Activated CD8-positive, alpha-beta memory T cell treated with anti-CD3 and anti-CD28 coated beads for 48 hours (primary cell): ENCODE measurements around the gene FAM53B.

ENCODE experiments used
- DNase-seq, 3 experiments: peaks; one replicate each; pipeline ENCODE4 v3.0.0-alpha.2; 2020; ENCODE audit warnings: low read depth in 2 of 3, low spot score in 2 of 3

The FAM53B gene

DNA sequence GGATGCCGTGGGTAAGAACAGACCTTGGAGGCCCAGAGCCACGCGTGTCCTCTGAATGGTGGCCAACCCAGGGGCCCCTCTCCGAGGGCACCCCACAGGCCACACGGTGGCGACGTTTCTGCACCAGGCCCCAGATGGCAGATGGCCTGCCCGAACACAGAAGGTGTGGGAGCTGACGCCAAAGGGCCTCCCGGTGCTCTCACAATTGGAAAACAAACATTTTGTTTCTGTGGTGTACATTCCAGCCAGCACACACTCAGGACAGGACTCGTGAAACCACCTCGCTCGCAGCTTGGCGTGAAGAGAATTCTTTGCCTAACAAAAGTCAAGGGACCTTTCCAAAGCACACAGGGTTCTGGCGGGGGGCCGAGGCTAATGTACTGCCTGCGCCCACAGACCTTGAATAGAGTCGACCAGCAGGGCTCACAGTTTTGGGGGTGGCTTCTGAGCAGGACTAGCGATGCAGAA lies 112.1 kb downstream of the FAM53B start:
- no peak for DNase-seq

DNA sequence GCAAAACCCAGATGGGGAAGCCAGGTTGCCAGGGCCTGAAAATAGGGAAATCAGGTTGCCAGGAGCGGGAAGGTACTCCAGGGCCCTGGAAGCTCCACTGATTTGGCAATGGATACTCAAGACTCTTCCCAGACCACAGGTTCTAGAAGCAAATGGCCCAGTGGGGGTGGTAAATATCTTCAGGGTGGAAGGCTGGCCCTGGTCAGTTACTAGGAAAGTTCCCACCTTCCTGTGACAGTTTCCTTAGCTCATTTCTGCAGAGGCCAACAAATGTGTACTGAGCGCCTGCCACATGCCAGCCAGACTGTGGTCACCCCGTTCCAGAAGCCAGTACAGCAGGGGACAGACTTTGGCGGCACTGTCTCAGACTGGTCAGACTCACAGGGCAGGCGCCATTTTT lies 113.6 kb downstream of the FAM53B start:
- DNase-seq = no peak

DNA sequence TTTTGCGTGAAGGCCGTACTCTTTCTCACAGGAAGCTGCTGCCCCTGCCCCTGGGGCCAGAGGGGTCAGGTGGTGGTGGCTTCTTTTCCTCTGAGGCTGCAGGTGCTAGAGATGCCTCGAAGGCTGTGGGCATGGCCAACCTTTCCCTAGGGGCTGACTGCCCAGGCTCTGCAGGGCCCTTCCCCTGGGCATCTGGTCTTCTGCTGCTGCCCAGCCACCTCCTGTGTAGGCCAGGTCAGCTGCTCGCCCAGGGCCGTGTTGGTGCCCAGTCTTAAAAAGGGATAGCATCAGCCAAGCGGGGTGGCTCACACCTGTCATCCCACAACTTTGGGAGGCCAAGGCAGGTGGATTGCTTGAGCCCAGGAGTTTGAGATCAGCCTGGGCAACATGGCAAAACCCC lies 114.3 kb downstream of the FAM53B start:
- DNase-seq = no peak

DNA sequence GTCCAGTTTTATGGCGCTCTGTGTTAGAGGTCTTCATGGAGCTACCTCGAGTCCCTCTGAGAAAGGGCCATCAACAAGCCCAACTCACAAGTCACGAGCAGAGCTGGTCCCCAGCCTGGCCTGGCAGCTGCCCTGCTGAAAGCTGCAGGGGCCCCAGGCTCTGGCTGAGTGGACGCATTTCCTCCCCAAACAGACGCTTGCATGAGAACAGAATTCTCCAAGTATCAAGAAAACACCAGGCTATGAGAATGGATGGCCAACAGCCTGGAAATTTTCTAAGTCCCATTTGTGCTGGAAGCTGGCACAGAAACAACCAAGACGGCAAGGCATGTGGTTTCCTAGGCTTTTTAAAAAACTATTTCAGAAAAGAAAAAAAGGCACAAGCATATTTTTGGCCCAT lies 114.8 kb downstream of the FAM53B start:
- DNase-seq = no peak

DNA sequence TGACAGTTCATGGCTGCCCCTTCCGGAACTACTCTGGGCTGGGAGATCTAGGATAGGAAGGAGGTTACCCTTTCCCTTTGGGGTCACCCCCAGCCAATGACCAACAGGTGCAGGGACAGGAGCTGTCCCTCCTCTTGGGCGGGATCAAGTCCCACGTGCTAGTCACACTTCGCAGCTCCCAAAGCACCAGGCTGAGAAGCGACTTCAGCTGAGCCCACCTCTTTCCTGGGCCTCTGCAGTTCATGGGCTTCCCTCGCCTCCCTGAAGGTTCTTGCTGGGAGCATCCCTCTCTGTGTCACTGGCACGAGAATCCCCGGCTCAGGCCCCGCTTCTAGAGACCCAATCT lies 115.5 kb downstream of the FAM53B start:
- no peak for DNase-seq

DNA sequence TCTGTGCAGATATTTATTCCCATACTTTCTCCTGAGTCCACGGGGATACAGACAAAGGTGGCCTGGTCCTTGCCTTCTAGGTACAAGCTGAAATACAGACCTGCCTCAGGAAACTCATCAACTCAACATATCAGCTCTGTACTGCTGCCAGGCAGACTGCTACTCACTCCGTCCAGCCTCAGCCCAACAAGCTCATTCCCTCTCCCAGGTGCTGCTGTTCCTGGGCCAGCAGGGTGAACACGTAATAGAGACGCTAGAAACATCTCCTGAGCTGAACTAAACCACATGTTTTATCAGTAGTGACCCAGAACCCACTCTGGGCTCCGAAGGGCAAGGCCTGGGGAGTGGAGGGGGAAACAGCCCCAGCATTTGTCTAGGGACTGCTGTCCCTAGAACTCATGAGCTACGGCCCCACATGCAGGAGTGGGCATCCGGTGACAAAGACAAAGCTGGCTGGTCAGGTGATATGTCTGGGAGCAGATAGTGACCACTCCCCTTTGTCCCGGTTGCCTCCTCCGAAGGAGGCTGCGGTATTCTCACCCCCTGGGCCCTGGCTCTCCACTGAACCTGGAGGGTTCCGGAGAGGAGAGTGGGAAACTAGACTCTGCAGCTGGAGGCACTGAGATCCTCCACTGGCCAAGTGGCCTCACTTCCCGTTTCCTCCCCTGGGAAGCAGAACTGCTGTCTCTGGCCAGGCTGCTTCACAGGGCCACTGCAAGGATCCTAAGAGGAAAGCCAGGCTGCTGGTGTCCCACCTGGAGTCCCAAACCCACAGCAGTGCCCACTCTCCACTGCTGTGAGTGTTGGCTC lies 116.1 kb downstream of the FAM53B start:
- no peak for DNase-seq

DNA sequence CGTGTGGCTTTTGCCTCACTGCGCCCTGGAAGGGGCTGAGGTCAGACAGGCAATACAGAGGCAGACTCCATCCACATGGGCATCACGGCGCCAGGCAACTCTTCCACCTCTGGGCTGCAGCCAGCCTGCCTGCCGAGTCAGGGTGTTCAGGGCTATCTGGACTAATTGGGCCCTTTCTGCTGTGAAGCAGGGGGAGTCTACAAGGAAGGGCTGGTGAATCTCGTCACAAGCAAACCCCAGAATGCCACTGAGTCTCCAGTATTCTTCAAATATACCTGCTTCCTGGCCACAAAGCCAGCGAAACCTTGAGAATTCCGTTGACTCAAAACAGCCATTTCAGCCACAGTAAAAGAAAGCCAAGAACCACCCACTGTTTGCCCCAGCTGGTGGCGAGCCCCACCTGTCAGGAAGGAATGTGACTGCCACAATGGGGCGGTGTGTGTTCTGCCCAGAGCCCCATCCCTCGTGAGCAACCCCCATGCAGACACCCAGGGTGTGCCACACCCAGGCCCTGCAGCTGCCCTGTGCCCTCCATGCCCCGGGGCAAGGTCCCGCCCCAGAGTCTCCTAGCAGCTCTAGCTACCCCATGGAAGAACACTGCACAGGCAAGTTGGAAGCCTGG lies 117.3 kb downstream of the FAM53B start:
- DNase-seq = peak in 1 of 3 experiments; percentile 34

DNA sequence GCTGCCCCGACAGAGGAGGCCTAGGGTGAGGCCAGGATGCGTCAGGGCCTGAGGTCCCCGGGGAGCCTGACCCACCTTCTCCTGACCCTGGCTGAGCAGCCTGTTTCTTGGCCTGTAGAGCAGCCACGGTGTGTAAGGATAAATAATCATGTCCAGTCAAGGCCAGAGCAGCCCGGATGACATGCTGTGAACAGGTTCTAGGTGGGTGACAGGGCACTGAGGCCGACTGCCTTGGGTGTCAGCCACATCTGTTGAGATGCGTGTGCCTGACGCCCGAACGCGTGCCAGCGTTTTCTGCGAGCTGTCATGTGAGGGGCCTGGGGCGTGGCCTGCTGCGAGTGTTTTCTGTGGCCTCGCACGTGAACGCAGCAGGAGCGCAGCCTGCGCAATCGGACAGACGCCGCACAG lies 118.3 kb downstream of the FAM53B start:
- no peak for DNase-seq

DNA sequence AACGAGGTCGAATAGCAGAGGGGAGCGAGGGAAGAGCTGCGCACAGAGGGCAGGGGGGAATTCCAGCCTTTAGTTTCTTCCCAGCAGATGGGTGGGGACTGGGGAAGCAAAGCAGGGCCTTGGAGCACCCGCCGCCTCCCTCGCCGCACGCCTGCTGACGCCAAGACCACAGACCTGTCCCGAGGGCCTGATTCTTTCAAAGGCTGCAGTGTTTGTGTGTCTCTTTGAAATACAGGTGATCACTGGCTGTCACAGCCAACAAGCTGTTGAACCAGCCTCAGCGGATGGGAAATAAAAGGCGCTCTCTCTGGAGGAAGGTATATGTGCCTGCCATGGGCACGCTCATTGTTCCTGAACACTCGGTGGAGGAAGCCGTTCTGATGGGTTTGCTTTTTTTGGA lies 119.3 kb downstream of the FAM53B start:
- no peak for DNase-seq

DNA sequence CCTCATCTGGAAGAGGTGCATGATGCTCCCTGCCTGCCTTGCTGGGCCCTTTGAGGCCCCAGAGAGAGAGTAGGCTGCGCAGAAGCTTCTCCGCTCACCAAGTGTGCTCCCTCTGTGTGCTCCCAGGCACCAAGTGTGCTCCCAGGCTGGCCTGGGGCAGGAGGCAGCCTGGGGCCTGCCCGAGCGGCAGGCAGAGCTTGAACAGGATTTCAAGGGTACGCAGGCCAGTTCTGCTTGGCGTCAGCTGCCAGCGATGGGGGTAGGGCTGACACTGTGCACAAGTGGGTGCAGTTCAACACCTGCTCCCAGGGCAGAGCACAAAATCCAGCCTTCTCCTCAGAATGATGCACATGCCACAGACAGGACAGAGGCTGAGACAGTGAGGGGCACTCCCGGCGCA lies 119.7 kb downstream of the FAM53B start:
- DNase-seq = no peak

DNA sequence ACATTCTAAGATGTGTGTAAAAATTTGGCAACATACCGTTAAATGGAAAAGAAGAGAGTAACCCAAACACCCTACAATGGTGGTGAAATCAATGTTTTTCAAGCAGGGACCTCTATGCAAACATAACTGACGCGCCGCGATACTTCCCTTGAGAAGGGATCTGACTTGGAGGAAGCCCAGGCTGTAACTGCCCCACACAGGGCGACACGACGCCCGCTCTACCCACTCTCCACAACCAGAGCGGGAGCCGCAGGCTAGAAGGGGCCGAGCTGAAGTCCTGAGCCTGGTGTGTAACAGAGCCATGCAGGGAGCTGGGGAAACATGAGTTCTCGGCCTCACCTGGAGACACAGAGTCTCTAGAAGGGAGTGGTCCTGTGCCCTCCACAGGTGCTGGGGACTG lies 120.2 kb downstream of the FAM53B start:
- DNase-seq = no peak

DNA sequence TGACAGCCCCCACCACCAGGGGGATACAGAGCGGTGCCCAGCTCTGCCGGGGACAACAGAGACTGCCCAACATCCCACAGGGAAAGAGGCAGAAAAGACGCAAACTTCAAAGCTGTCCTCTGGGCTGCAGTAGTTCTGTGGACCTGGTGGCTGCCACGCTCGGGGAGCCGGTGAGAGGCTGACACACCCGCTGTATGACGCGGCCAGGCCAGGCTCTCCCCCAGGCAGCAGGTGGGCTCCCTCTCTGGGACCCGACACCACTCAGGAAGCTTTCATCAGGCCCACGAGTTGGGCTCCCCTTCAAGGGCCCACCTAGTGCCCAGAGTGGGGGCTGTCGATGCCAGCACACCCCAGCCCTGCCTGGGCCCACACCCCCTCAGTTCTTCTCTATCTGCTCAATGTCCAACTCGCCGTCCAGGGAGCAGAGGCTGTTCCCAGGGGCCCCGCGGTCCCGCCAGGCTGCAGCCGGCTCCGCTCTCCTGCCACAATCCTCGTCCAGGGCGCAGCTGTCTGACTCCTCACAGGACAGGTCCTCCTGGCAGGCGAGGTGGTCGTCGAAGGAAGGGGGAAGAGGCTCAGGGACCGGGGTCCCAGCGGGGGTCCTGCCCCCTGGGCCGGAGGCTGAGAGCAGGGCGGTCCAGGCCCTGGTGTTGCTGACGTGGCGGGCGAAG lies 121.2 kb downstream of the FAM53B start:
- DNase-seq = no peak

DNA sequence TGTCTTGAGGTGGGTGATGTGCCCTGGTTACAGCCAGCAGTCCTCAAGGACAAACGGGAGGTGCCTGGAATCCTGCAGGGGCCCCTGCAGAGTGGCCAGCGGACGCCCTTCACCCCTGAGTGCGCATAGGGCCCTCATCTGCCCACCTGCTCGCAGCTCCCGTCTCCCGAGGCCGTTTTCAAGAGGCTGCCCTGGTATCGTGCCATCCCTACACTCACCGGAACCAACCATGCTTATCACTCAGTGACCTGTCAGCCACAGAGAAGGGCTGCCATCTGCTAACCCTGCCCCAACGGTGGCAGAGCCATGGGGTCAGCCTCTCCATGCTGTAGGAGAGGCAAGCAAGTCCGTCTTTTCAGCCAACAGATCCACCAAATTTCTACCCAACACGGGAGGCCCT lies 122.0 kb downstream of the FAM53B start:
- no peak for DNase-seq

DNA sequence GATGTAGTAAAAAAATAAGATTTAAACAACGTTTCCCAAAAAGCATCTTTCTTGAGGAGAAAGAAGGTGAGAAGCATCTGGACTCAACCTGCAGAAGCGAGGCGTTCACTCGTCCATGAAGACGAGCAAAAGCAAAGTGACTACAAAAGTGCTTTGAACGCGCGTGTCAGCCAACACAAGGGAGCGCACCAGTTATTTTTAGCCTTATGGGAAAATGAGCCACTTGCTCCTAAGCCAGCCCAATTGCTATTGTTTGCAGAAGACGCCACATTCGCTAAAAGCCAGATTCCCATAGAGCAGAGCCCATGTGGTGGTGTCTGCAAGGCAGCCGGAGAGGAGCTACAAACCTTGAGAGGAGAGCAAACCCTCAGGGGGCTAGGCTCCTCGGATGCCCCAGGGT lies 122.5 kb downstream of the FAM53B start:
- DNase-seq = no peak

DNA sequence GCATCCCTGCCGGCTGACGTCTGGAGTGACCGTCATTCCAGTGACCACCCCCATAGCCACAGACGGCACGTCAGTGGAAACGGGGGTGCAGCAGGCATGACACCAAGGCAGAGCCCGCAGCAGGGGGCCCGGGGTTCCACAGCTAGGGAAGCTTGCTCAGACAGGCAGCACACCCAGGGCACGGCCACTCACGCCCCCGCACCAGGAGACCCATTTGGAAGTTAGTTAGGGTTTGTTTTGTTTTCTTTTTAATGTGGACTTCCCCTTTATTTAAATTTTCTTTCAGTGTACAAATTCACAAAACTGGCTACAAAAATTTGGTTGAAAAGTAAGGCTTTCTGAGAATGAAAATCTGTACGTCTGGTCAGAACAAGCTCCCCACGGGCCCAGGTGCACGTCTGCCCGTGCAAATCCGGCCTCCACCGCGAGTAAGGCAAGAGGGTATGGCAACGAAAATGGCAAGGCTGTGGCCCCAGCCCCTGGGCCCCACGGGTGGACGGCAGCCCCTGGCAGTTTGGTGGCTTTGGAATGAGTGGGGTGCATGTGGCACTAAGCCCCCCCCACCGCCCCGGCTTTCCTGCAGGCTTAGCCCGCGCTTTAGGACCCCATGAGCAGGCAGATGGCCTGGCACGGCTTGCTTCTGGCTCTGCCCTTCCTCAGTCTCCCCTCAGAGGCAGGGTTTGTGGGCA lies 124.2 kb downstream of the FAM53B start:
- DNase-seq = no peak

DNA sequence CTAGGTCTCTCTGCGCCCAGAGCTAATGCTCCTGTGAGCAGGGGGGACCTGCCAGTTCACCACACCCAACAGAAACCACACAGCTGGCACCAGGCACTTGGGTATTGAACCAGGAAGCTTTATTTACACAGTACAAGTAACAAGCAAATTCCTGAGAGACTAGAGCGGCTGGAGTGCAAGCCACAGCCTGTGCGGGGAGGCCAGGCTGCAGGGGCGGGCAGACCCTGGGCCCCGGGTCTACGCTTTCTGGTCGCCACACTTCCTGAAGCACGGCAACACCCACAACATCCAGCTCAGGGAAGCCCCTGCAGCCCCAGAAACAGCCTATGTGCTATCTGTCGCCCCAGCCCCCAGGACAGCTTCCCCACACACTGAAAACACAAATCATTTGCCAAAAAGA lies 125.0 kb downstream of the FAM53B start:
- no peak for DNase-seq

DNA sequence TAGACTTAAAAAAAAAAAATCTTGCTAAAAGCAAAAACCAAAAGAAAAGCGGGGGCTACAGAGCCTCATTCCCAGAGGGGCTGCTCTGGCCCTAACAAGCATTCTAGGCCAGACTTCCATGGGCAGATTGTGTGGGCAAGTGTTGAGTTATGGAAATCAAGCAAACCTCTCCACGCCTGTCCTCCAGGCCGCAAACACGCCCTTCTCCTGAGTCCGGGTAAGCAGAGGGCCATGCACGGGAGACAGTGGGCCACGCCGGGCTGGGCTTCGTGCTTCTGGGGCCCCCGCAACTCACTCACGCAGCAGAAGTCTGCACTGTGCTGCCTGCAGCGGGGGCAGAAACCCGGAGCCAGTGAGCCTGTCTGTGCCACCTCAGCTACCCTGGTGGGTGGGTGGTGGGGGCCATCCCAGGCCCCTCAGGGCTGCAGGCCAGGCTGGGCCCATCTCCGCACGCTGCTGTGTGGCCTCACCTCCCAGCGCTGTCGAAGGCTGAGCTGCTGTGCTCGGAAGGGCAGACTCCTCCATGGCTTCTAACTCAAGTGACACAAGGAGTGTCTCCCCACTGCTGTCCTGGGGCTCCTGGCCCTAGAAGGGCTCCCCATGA lies 125.6 kb downstream of the FAM53B start:
- no peak for DNase-seq

DNA sequence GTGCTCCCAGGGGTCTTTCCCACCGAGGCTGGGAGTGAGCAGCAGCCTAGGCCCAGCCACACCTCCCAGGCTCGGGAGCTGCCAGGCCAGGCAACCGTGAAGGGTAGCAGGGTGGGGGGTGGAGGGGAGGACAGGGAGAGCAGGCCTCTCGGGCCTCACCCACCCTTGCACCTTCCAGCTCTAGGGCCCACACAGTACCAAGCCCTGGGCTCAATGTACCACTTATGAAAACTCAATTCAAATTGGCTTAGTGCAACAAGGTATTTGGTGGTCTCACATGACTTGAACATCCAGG lies 127.4 kb downstream of the FAM53B start:
- no peak for DNase-seq

DNA sequence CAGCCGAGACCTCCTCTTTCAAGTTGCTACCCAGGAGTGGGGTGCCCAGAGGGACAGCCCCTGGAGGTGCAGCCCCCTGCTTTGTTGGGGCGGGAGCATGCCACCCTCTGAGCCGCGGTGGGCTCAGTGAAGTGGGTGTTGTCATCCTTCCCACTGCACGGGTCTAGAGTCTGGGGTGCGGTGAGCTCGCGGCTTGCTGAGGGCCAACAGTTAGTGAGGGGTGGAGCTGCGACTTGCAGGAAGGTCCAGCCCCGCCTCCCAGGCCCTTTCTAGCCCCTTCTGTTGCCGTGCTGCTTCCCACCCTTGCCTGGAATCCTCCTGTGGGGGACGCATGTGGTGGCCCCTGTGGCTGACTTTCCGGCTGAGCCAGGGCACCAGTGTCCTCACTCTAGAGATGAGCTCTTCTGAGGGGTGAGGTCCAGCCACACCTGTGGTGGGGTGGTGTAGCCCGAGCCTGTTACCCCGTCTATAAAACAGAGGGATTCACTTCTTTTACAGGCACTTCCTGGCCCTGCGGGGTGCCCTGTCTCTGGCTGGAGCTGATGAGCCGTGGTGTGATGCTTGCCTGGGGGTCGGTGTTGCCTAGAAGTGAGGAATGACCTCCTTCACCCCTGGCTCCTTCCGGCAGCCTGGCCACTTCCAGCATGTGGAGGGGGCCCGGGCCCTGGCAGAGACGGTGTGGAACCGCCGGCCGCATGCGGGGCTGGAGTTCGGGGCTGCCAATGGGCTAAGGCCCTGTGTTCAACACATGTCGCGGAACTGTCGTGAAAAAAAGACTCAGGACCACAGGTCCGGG lies 127.9 kb downstream of the FAM53B start:
- no peak for DNase-seq

DNA sequence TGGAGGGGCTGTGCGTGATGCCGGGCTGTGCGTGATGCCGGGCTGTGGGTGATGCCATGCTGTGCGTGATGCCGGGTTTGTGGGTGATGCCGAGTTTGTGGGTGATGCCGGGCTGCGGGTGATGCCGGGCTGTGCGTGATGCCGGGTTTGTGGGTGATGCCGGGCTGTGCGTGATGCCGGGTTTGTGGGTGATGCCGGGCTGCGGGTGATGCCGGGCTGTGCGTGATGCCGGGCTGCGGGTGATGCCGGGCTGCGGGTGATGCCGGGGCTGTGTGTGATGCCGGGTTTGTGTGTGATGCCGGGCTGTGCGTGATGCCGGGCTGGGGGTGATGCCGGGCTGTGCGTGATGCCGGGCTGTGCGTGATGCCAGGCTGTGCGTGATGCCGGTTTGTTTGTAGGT lies 128.9 kb downstream of the FAM53B start:
- no peak for DNase-seq
